Measurements from ENCODE around the gene CDR2L. TPM values are rescaled to one million over a fixed set of nuclear protein-coding genes. Genes with fewer than 3 reads are reported as not detected.
"Not testable (repeated sequence)": the region's sequence is repeated elsewhere in the genome, so short reads cannot be mapped to it uniquely, and the experiment has no call there.

Gene CDR2L
- total RNA-seq, 2 experiments from 2014 or later, result 0.32 to 0.47 TPM

DNA sequence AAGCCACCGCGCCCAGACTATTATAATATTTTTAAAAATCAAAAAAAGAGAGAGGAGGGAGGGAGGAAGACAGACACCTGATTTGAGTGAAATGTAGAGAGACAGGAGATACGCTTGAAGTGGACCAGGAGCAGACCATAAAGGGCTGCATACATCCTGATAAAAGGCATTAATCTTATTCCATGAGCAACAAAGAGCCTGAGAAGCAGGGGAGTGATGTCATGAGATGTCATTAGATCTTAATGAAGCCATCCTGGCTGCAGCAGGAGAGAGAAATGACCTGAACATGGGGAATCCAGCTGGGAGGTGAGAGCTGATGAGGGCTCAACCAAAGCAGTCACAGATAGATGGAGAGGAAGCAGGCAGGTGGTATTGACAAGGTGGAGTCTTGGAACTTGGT is 9.6 kb upstream of the CDR2L start:
- no peak for ATAC-seq

DNA sequence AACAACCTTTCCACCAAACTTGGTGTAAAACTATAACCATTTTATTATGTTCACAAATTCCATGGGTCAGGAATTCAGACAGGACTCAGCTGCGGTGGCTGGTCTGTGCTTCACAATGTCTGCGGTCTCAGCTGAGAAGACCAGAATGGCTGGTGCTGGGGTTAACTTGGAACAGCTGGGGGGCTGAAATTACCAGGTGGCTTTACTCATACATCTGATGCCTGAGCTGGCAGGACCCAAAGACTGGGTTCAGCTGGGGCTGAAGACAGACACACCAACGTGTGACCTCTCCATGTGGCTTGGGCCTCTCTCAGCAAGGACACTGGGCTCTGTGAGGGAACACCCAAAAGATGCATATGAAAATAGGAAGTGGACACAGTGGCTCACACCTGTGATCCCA is 9.2 kb upstream of the CDR2L start:
- CTCF ChIA-PET, result interaction anchor here (0.9 to 1.9 kb wide), 4 partner anchors 10 to 136 kb away, joined by 3 to 6 read pairs (median 4); no protein-coding TSS in a partner anchor
- H3K27ac Mint-ChIP-seq, result no peak overlapping the region
- H3K36me3 Mint-ChIP-seq, result no peaks in the 10 kb centered on the region
- ATAC-seq (no peak), DNase-seq (no peak)
- peaks cover 14% of the 10 kb centered on the region for H3K4me1 Mint-ChIP-seq
- no peak overlapping the region for H3K4me3 Mint-ChIP-seq
- H3K27me3 Mint-ChIP-seq, result peaks cover 56% of the 10 kb centered on the region
- no peaks in the 10 kb centered on the region for H3K9me3 Mint-ChIP-seq (ENCODE audit: low read depth)

More for the DNA sequence above, 9.6 kb upstream of the CDR2L start:
- peaks cover 60% of the 10 kb centered on the region for H3K27me3 Mint-ChIP-seq
- H3K9me3 Mint-ChIP-seq (ENCODE audit: low read depth), result no peaks in the 10 kb centered on the region
- DNase-seq, result no peak
- no peak overlapping the region for H3K27ac Mint-ChIP-seq
- H3K4me3 Mint-ChIP-seq, result no peak overlapping the region
- peaks cover 18% of the 10 kb centered on the region for H3K4me1 Mint-ChIP-seq
- no peaks in the 10 kb centered on the region for H3K36me3 Mint-ChIP-seq
- CTCF ChIA-PET, result interaction anchor here (0.9 to 1.7 kb wide), 2 partner anchors 16 to 136 kb away, joined by 3 to 5 read pairs; no protein-coding TSS in a partner anchor

DNA sequence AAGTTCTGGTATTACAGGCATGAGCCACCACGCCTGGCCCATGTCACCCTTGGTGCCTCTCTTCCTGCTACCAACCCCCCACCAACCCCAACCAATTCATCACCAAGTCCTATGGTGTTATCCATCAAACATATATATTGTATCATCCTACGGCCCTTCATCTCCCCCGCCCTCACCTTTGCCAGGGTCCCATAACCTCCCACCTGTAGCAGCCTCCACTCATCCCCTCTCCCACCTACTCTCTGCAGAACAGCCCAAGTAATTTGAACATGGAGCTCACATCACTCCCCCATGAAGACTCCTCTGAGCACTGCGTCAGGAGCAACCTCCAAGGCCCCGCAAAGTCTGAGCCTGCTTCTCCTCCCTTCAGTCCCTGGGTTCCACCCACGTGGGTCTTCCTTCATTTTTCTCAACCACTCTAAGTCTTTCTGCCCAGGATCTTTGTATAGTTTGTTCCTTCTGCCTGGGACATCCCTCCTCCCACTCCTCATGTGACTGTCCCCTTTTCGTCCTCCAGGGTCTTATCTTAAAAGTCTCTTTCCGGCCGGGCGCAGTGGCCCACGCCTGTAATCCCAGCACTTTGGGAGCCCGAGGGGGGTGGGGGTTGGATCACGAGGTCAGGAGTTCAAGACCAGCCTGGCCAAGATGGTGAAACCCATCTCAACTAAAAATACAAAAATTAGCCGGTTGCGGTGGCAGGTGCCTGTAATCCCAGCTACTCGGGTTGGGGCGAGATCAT is 7.9 kb upstream of the CDR2L start:
- Mint-ChIP-seq H3K36me3 (no peaks in the 10 kb centered on the region), H3K4me1 (peaks cover 13% of the 10 kb centered on the region), H3K27ac (no peak overlapping the region), H3K9me3 (ENCODE audit: low read depth) (no peaks in the 10 kb centered on the region), H3K4me3 (no peak overlapping the region), H3K27me3 (peaks cover 53% of the 10 kb centered on the region)
- CTCF ChIA-PET, result interaction anchor here (1.7 to 1.9 kb wide), 3 partner anchors 18 to 22 kb away, joined by 5 to 9 read pairs (median 6); no protein-coding TSS in a partner anchor
- DNase-seq (no peak), ATAC-seq (no peak)

DNA sequence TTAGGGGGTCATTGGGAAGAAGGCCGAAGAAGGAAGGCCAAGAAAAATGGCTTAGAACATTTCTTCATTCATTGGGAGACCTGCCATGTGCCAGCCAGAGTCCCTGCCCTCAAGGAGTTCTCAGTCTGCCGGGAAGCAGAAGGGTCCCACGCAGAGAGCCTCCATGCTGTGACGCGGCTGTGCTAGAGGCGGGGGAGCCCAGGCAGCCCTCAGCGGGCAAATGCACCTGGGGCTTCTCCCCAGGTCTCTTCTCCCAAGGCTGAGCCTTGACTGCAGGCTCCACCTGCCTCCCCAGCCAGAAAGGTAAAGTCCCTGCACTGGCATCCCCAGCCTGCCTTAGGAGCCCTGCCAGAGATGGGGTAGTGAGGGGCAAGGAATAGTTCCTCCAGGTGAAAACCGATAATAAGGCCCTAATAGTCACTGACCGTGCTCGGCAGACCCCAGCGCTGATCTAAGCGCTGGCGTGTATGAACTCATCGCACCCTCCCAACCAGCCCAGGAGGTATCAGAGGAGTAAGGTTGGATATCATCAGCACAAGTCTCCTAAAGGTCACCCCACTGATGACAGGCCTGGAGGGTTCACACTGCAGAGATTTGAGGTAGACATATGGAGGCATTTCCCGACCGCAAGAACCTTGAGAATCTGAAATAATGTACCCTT is 6.0 kb upstream of the CDR2L start:
- Mint-ChIP-seq H3K36me3 (no peaks in the 10 kb centered on the region), H3K4me1 (peaks cover 14% of the 10 kb centered on the region), H3K27me3 (peaks cover 56% of the 10 kb centered on the region), H3K9me3 (ENCODE audit: low read depth) (no peaks in the 10 kb centered on the region), H3K4me3 (peak overlapping the region; percentile 81), H3K27ac (peak overlapping the region; percentile 39)
- ATAC-seq, result no peak
- CTCF ChIA-PET, result interaction anchor here (1.7 kb wide), 1 partner anchor 20 kb away, joined by 9 read pairs; no protein-coding TSS in a partner anchor
- DNase-seq, result no peak

DNA sequence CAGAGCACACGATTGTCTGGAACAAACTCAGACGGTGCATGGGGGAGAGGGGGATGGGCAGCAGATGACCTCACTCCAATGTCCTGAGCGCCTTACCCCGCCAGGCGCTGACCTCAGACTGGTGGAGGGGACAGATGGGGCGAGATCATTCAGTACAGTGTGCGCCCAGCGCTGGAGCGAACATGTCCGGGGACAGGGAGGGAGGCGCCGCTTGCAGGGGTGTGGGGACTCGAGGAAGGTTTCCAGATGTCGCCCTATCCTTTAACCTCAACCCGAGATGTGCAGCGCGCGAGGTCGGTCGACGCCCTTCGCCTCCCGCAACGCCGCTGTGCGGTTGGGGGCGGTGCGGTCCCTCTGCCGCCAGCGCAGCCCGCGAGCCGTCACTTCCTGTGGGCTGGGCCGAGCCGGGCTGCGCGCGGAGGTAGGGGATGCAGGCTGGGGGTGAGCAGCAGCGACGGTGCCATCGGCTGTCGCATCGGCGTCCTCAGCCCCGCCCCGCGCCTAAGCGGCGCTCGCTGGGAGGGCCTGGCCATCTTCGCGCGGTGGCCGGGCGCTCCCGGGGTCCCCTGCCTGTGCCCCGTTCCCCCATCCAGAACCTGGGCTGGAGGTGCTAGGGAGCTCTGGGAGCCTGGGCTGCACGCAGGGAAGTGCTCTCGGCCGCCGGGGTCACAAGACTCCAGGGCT is 5.3 kb upstream of the CDR2L start:
- Mint-ChIP-seq H3K36me3 (no peaks in the 10 kb centered on the region), H3K27me3 (peaks cover 60% of the 10 kb centered on the region), H3K4me1 (peaks cover 21% of the 10 kb centered on the region), H3K27ac (peak overlapping the region; percentile 39), H3K9me3 (ENCODE audit: low read depth) (no peaks in the 10 kb centered on the region), H3K4me3 (peak overlapping the region; percentile 81)
- ATAC-seq (peak; percentile 93), DNase-seq (peak; percentile 81)
- CTCF ChIA-PET, result interaction anchor here (1.2 to 1.9 kb wide), 2 partner anchors 21 to 289 kb away, joined by 3 to 6 read pairs; partner anchors contain the start of gene MIF4GD

DNA sequence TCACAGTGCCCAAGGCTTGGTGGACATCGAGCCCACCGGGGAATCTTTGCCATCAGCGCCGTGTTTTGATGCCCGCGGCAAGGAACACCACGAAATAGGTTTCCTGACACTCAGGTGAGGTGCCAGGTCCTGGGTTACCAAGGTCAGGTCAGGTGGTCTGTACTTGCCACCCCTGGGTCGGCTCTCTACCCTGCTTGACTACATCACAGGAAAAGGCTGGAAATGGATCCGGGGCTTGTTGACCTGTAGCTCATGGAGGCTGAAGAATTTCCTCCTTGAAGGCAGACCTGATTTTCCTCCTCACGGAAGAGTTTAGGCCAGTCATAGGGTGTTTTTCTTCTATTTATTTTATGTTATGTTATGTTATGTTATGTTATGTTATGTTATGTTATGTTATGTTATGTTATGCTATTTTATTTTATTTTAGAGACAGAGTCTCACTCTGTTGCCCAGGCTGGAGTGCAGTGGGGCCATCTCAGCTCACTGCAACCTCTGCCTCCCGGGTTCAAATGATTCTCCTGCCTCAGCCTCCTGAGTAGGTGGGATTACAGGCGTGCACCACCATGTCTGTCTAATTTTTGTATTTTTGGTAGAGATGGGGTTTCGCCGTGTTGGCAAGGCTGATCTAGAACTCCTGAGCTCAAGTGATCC is 4.6 kb upstream of the CDR2L start:
- not testable (repeated sequence) for H3K9me3 Mint-ChIP-seq (ENCODE audit: low read depth); DNase-seq; H3K4me3 Mint-ChIP-seq; H3K27ac Mint-ChIP-seq; H3K36me3 Mint-ChIP-seq; ATAC-seq
- peaks cover 61% of the 10 kb centered on the region for H3K27me3 Mint-ChIP-seq
- peaks cover 23% of the 10 kb centered on the region for H3K4me1 Mint-ChIP-seq
- CTCF ChIA-PET, result interaction anchor here (0.9 to 1.9 kb wide), 7 partner anchors 19 to 288 kb away, joined by 3 to 8 read pairs (median 4); partner anchors contain the start of gene MIF4GD

DNA sequence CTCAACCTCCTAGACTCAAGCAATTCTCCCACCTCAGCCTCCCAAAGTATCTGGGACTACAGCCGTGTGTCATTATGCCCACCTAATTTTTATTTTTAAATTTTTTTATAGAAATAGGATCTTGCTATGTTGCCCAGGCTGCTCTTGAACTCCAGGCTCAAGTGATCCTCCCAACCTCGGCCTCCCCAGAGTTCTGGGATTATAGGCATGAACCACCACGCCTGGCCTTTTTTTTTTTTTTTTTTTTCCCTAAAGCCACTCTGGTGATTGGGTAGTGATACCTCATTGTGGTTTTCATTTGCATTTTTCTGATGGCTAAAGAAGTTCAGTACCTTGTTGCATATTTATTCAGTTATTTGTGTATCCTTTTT is 1.2 kb upstream of the CDR2L start:
- Mint-ChIP-seq H3K36me3 (no peaks in the 10 kb centered on the region), H3K27me3 (peaks cover 63% of the 10 kb centered on the region), H3K9me3 (ENCODE audit: low read depth) (no peaks in the 10 kb centered on the region), H3K4me3 (no peak overlapping the region), H3K4me1 (peaks cover 22% of the 10 kb centered on the region), H3K27ac (no peak overlapping the region)
- no peak for ATAC-seq
- CTCF ChIA-PET, result interaction anchor here (0.7 to 1.6 kb wide), 3 partner anchors 26 to 250 kb away, joined by 3 to 8 read pairs (median 3); partner anchors contain the start of gene MRPL58
- DNase-seq, result no peak

DNA sequence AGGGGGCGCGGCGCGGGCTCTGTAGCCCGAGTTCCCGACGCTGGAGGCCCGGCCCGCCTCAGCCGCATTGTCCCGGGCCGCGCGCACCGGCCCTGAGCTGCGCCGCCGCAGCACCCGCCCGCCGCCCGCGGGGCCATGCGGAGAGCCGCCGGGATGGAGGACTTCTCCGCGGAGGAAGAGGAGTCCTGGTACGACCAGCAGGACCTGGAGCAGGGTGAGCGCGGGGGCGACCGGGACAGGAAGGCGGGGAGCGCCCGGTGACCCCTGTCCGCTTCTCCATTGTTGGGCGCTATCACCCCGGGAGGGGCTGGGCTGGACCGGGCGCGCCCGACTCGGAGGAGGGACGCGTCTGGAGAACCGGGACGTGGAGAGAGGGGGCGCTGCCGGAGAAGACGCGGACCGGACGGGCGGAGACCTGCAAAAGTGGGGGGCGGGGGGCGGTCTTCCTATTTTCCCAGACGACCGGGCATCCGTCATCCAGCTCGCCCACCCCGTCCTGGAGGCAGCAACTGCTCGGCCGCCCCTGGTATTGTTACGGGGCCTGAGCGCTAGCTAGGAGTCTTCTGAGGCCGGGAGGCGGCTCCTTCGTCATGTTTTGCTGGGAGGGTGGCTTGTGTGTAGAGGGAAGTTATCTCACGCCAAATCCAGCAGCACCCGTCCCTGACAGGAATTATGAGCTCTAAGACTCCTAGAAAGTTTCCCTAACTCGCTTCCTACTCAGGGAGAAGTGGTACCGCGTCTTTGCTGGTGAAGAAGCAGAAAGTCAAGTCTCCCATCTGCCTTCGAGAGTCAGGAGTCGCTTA is 678 bp downstream of the CDR2L start:
- ATAC-seq (peak; percentile 63), DNase-seq (no peak)
- Mint-ChIP-seq H3K9me3 (ENCODE audit: low read depth) (no peaks in the 10 kb centered on the region), H3K4me3 (peak overlapping the region; percentile 42), H3K36me3 (no peaks in the 10 kb centered on the region), H3K27ac (no peak overlapping the region), H3K27me3 (peaks cover 59% of the 10 kb centered on the region), H3K4me1 (peaks cover 13% of the 10 kb centered on the region)
- CTCF ChIA-PET, result interaction anchor here (1.0 to 4.4 kb wide), 12 partner anchors 9 to 201 kb away, joined by 3 to 40 read pairs (median 3); partner anchors contain the start of genes HID1 and MRPL58

DNA sequence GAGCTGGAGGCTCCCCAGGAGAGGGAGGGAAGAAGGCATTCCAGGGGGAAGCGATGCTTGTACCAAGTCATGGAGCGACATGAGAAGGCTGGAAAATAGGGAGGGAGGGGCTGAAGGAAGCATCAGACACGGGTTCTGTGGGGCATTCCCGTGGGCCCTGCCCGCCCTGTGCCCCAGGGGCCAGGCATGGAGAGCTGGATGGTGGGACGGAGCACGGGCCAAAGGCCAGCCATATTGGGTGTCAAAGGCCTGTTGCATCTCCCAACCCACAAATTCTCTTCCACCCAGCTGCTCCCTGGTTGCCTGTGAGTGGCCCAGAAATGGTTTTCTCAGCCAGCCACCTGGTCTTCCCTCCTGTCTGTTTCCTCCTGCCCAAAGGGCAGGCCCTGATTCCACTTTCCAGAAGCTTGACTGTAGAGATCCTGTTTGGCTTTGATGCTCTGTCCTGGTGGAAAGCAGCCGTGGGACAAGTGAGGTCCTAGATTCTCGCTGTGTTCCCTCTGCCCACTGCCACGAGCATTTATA is 3.2 kb downstream of the CDR2L start:
- ATAC-seq (no peak), DNase-seq (no peak)
- Mint-ChIP-seq H3K4me3 (no peak overlapping the region), H3K4me1 (peaks cover 13% of the 10 kb centered on the region), H3K36me3 (no peaks in the 10 kb centered on the region), H3K27me3 (peaks cover 41% of the 10 kb centered on the region), H3K27ac (no peak overlapping the region), H3K9me3 (ENCODE audit: low read depth) (no peaks in the 10 kb centered on the region)
- CTCF ChIA-PET, result interaction anchor here (1.0 to 4.4 kb wide), 2 partner anchors 29 to 141 kb away, joined by 3 to 40 read pairs; partner anchors contain the start of gene NT5C

DNA sequence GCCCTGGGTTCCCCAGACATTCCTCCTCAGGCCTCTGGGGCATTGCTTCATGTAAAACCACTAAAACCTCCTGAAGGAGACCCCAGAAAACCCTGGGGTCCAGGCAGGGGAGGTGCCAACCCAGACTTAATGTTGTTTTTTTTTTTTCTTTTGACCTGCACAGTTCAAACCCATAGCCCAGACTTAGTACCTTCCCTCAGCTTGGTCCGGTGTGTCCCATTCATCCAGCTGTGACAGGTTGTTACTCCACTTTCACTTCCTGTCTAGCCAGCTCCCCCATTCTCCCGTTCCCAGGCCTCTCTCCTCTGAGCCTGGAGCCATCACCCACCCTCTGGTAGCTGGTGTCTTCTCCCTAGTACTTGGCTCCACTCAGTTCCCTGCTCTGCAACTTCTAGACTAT is 4.8 kb downstream of the CDR2L start:
- Mint-ChIP-seq H3K27me3 (peaks cover 29% of the 10 kb centered on the region), H3K36me3 (no peaks in the 10 kb centered on the region), H3K4me1 (peaks cover 5% of the 10 kb centered on the region), H3K27ac (no peak overlapping the region), H3K9me3 (ENCODE audit: low read depth) (no peaks in the 10 kb centered on the region), H3K4me3 (no peak overlapping the region)
- no peak for DNase-seq
- no peak for ATAC-seq
- CTCF ChIA-PET, result interaction anchor here (1.6 to 2.0 kb wide), 2 partner anchors 21 to 31 kb away, joined by 7 to 9 read pairs; partner anchors contain the start of gene MRPL58

DNA sequence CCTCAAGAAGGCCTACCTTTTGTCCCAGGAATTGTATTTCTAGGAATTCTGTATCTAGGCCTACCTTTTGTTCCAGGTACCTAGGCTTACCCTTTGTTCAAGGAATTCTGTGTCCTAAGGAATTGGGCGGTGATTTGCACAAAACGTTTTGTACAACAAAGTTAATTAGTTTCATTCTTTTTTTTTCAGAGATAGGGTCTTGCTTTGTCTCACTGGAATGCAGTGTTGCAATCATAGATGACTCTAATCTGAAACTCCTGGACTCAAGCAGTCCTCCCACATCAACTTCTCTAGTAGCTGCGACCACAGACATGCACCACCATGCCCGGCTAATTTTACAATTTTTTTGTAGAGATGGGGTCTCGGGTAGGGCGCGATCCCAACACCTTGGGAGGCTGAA is 7.0 kb downstream of the CDR2L start:
- no peak overlapping the region for H3K27ac Mint-ChIP-seq
- CTCF ChIA-PET, result interaction anchor here (1.7 to 2.0 kb wide), 2 partner anchors 16 to 33 kb away, joined by 4 to 9 read pairs; no protein-coding TSS in a partner anchor
- H3K27me3 Mint-ChIP-seq, result peaks cover 16% of the 10 kb centered on the region

DNA sequence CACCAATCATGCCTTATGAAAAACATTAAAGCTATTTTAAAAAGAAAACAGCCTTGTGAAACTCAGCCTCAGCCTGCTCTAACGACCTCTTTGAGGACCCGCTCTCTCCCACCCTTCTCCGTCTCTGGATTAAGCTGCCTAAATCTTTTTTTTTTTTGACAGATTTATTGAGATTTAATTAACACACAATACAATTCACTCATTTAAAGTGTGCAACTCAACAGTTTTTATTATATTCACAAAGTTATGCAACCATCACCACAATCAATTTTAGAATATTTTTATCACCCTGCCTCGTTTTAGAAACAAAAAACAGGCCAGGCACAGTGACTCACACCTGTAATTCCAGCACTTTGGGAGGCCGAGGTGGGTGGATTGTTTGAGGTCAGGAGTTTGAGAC is 8.4 kb downstream of the CDR2L start:
- ATAC-seq (no peak), DNase-seq (no peak)
- Mint-ChIP-seq H3K4me3 (no peak overlapping the region), H3K27me3 (peaks cover 6% of the 10 kb centered on the region), H3K9me3 (ENCODE audit: low read depth) (no peaks in the 10 kb centered on the region), H3K27ac (no peak overlapping the region), H3K4me1 (peaks cover 5% of the 10 kb centered on the region), H3K36me3 (no peaks in the 10 kb centered on the region)
- CTCF ChIA-PET, result interaction anchor here (1.8 kb wide), 1 partner anchor 11 kb away, joined by 3 read pairs; no protein-coding TSS in a partner anchor

More for the DNA sequence above, 7.0 kb downstream of the CDR2L start:
- DNase-seq (no peak), ATAC-seq (no peak)
- Mint-ChIP-seq H3K9me3 (ENCODE audit: low read depth) (no peaks in the 10 kb centered on the region), H3K36me3 (no peaks in the 10 kb centered on the region), H3K4me1 (peaks cover 5% of the 10 kb centered on the region), H3K4me3 (no peak overlapping the region)

All from activated CD8-positive, alpha-beta memory T cell treated with anti-CD3 and anti-CD28 coated beads, Interleukin-2, amount 10 ng/mL, durations not matched to agents 7 days and 5 days (primary cell).